HG03108 (cell line): ENCODE results near the gene JUNB.
"Not testable (repeated sequence)": the region's sequence is repeated elsewhere in the genome, so short reads cannot be mapped to it uniquely, and the experiment has no call there.

Source experiments
- ATAC-seq: cut with Tn5 transposase; IDR thresholded peaks from one replicate; pipeline ENCODE4 v1.9.1; 2021; ENCODE audit warnings: moderate library complexity; ENCODE audit not compliant: unreplicated experiment

The JUNB gene

DNA sequence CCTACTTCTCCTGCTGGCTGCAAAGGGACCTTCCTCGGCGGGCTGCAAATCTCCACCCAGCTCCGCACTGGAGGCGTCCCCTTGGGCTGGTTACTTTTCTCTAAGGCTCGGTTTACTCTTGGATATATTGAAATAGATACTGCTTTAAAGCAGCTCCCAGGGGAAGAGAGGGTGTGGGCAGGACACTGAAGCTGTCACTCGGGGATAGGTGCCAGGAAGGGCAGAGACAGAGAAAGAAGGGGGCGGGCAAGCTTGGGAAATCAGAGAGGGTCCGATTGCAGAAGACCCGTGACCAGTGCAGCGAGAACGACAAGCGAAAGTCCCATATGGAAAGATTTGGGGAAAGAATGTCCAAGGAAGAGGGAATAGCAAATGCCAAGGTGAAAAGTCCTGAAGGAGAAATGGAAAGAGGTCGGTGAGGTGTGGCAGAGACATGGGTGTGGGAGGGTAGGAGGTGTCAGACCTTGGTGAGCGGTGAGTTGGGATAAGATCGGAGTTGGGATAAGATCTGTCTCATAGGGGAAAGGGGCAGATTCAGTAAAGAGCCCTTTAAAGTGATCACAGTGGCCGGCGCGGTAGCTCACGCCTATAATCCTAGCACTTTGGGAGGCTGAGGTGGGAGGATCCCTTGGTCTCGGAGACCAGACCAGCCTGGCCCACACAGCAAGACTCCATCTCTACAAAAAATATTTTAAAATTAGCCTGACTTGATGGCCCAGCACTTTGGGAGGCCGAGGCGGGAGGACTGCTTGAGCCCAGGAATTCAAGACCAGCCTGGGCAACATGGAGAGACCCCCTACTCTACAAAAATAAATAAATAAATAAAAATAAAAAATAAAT is 11.2 kb downstream of the JUNB start:
- no peak for ATAC-seq

DNA sequence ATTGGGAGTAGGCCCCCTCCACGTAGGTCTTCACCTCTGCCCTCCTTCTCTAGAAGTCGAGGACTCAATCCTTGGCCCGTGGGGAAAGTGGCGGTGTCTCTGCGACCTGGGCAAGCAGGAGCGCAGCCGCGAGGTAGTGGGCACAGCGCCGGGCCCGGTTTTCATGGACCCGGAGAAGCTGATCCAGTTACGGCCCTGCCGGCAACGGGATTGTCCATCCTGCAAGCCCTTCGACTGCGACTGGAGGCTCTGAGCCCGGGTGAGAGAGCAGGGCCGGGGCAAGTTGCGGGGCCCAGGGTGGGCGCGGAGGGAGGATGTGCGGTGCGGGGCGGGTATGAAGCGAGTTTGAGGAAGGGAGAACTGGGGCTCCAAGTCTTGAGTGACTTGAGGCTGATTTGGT is 12.8 kb downstream of the JUNB start:
- no peak for ATAC-seq

DNA sequence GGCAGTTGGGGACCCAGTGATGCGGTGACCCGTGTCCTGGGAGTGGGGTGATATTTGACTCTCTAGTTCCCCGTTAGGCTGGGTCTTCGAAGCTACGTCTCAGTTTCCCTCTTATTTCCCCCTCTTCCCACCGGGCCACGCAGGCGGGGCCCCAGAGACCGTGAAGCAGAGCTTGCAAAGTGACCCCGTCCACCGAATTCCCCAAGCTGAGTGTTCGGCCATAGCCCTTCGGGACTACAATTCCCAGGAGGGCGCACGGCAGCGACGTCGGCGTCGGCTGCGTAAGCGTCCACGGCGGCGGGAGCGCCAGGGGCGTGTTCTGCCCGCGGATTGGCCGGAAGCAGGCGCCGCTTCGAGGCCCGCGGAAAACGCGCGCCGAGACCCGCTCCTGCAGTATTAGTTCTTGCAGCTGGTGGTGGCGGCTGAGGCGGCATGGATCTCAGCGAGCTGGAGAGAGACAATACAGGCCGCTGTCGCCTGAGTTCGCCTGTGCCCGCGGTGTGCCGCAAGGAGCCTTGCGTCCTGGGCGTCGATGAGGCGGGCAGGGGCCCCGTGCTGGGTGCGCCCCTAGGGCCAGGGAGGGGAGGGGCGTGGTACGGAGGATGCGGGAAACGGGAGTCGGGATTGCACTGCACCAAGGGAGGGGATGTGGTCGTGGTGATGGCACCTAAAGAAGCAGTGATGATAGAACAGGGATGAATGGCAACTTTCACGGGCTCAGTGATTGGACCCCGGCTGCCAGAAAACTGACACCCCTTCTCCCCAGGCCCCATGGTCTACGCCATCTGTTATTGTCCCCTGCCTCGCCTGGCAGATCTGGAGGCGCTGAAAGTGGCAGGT is 15.2 kb downstream of the JUNB start, which contains the start of gene RNASEH2A:
RNASEH2A (plus strand) TSS at position 343 of the 840 bp plus-strand sequence; CDS start at position 433, 90 bp downstream.
- peak; percentile 78 for ATAC-seq

DNA sequence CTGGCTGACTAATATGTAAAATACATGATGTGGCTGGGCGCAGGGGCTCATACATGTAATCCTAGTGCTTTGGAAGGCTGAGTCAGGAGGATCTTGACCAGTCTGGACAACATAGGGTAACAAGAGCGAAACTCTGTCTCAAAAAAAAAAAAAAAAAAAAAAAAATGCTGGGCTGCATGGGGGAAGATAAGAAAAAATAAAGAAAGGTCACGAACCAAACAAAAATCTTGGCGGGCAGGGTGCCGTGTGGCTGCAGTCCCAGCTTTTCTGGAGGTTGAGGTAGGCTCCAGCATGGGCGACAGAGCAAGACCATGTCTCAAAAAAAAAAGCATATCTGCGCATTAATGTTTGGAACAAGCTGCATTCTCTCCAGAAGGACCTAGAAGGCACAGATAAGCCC is 23.8 kb downstream of the JUNB start:
- ATAC-seq: no peak

DNA sequence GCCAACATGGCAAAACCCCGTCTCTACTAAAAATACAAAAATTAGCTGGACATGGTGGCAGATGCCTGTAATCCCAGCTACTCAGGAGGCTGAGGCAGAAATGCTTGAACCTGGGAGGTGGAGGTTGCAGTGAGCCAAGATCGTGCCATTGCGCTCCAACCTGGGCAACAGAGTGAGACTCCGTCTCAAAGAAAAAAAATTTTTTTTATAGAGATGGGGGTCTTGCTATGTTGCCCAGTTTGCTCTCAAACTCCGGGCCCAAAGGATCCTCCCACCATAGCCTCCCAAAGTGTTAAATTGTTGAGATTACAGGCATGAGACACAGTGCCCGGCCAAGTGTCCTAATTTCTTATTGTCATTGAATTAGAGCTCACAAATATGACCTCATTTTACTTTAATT is 25.9 kb downstream of the JUNB start:
- not testable (repeated sequence) for ATAC-seq

DNA sequence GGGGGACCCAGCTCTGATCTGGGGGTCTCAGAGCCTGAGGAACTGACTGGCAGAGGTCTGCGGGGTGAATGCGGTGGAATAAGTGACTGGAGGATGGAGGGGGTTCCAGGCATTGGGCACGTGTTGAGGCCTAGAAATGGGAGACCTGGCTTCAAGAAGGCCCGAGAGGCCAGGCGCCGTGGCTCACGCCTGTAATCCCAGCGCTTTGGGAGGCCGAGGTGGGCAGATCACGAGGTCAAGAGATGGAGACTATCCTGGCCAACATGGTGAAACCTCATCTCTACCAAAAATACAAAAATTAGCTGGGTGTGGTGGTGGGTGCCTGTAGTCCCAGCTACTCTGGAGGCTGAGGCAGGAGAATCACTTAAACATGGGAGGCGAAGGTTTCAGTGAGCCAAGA is 26.5 kb downstream of the JUNB start:
- not testable (repeated sequence) for ATAC-seq

DNA sequence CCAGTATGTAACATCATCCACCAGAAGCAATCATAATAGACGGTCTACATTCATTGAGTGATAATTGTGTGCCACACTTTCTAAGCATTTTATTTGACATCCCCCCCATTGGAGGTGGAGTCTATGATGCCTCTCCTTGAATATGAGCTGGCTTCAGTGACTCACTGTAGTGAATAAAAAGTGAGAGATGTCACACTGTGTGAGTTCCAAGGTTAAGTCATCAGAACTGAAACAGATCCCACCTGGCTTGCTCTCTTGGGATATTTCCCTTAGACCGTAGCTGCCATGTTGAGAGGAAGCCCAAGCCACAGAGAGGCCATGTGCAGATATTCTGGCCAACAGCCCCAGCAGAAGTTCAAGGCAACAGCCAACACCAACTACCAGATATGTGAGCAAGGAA is 30.5 kb downstream of the JUNB start:
- no peak for ATAC-seq

DNA sequence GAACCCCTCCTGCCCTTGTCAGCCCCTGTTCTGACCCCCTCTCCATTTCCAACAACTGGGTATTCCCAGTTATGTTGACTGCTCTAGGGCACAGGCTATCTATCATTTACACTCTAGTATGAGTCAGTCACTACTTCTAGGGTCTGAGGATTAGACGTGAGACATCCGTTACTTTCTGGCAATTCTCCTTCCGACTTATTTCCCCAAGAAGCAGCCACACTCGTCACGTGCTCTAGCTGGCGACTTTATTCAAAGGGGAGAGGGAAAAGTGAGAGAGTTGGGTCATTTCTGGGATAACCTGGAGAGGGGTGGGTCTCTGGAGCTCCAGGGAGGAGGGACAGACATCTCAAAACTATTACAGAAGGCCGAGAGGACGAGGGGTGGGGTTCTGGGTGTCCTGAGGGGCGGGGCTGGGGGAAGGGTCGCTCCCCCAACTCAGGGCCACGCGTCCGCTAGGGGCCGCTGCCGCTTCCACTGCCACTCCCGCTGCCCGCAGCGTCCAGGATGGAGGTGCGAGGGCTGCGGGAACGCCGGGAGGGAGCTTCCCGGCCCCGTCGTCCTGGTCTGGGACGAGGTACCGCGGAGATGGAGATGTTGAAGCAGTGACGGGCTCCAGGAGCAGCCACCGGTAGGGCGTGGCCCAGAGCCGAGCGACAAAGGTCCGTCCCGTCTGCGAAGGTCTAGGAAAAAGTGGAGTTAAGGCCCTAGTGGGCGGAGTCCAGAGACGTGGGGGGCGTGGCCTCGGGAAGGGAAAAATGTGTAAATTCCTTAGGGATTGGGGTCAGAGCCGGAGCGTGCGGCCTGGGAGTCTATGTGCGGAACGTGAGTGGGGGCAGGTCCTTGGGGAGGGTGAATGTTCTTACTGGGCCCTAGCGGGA is 34.2 kb downstream of the JUNB start:
- no peak for ATAC-seq

DNA sequence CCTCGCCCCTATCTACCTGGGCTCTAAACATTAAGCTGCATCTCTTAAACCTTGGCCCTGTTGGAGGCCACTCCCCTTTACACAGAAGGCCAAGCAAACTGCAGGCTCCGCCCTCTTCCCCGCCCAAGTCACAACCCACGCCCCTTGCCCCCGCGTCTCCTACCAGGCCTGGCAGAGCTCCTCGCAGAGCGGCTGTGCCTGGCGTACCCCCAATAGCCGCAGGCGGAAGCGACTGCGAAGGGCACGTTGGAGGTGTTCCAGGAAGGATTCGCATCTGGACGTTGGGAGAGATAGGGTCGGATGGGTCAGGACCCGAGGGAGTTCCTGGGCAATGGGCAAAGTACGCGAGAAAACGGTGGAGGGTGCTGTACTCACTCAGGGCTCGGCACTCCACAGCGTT is 37.2 kb downstream of the JUNB start:
- no peak for ATAC-seq

DNA sequence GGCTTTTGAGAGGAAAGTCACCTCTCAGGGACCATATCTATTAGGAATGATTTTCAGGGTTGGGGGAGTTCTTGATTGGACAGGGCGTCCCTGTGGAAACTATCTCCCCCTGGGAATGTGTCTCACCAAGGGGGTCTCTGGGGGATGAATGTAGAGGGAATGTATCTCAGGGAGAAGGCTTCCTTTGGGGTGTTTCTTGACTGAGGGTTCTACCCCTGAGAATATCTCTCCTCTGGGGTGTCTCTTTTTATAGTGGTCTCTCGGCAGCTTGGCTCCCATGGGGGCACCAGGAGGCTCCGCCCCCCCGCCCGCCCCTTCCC is 42.1 kb downstream of the JUNB start:
- ATAC-seq: no peak

DNA sequence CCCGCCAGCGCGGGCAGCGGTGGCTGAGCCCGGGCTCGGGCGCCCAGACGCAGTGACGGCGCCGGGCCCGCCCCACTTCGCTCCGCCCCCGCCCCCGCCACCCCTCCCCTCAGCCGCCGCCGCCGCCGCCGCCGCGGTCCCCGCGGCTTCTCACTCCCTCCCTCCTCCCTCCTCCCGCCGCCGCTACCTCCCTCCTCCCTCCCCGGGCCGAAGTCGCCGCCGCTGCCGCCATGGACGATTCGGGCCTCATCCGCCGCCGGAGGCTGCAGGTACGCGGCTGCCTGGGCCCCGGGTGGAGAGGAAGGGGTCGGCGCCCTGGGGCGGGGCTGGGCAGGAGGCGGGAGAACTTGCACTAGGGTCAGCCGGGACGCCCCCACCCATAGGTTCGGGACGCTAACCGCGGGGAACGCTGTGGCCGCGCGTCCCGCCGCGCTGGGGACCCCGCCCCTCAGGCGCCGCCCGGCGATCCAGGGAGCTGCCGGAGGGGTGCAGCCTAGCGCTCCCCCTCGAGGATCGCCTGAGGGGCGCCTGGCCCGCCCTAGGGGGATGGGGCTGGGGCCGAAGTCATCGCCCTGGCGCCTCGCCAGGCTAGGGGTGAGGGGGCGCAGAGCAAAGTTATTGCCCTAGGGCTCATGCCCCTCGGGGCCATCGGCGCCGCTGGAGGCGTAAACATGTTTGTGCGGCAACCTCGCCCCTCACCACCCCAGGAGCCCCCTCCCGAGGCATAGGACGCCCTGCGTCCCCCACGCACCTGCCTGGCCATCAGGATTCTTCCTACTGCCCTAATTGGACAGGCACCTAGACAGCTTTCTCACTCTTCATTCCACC is 42.7 kb downstream of the JUNB start:
- ATAC-seq: no peak

DNA sequence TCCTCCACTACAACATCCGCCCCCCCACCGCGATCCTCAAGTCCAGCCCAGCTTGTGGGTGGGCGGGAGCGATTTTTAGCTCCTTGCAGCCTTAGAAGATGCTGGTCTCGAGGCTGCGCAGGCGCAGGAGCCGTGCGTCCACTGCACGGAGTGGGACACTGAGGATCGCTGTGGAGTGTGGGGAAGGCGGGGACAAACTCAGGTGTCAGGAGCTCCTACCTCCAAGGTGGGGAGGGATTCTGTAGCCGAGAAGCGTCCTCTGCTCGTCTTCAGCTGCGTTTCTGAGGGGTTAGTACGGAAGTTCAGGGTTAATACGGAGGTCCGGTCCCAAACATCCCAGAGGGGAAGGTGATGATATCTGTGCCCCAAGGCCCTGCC is 43.3 kb downstream of the JUNB start, which contains the start of gene RTBDN:
RTBDN (minus strand) TSS at position 14 of the 378 bp plus-strand sequence. CDS start 4,600 bp downstream, outside the sequence.
- no peak for ATAC-seq

DNA sequence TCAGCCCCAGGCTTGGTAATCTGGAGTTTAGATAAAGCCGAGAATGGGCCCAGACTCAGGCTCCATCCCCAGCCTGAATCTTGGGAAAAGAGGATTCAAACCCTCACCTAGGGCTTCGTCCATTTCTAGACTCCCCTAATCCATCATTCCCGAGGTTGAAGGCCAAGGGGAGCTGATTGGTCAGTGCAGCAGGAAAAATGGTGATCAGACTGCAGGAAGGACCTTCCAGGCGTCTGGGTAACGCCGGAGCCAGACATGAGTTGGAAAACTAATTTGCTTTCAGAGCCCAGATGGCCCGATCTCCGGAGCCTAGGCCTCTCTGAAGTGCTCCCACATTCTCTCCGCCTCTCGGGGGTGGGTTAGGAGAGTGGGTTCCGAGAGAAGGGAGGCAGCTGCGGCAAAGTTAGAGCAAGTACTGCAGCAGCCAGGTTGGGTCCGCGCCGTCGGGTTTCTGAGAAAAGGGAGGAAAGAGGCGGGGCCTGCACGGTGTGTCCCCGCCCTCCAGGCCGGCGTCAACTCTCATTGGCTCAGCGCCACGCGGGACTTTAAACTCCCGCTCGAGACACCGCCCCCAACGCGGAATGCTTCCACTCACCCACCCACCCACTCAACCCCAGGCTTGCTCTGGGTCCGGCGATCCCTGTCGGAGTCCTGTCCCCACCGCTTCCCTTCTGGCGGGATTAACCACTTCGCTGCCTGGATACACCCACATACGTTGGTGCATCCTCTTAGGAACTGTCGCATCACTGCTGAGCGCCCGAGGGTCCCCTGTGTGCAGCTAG is 43.9 kb downstream of the JUNB start:
- ATAC-seq: no peak

DNA sequence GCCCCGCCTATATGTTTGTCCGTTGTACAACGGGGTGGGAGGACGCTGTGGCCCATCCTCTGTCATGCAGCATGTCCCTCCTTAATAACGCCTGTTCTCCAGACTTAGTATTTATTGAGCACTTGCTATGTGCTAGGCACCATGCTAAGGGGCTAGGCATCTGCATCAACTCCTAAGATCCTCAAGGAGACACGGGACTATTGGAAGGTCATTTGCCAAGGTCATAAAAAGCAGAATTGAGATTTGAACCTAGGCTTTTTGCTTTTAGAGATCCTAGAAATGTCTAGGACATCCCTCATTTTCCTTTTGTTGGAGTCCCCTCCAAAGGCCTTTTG is 45.2 kb downstream of the JUNB start:
- no peak for ATAC-seq

DNA sequence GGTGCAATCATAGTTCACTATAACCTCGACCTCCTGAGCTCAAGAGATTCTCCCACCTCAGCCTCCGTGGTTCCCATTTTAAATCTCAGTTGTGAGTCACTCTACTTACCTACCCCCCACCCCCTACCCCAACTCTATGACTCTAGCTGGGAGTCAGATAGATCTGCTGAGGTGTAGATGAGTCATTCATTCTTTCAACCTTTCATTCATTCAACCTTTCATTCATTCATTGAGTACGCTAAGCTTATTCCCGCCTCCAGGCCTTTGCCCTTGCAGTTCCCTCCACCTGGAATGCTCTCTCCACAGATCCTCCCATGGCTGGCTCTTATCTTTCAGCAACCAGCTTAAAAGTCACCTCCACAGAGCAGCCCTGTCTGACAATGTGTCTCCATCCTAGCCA is 45.9 kb downstream of the JUNB start:
- no peak for ATAC-seq

DNA sequence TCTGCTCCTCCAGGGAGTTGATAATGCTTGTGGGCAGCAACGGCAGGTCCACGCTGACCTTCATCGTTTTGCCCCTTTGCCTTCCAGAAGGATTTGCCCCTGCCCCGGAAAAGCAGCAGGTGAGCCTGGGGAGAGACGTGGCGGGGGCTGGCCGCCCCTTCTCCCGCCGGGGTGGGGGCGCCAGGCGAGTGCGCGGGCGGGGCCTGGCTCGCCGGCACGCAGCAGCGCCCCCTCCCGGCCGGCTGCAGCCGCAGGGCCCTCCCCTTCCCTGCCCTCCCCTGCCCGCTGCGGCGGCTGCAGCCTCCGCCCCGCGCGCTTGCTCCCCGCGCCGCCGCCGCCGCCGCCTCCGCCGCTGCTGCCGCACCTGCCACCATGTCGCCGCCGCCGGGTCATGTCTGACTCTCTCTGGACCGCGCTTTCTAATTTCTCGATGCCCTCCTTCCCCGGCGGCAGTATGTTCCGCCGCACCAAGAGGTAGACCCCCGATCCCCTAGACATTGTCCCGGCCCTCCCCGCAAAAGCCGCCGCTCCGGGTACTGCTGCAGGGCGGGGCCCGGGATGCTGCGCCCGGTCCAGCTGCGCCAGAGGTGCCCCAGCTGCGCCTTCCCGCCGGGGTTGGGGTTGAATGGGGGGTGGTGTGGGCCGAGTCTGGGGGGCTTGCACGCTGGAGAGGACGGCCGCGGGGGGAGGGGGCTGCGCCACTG is 47.0 kb downstream of the JUNB start, which contains the start of gene MAST1:
MAST1 (plus strand) TSS at position 334 of the 704 bp plus-strand sequence; CDS start at position 392, 58 bp downstream.
- no peak for ATAC-seq

DNA sequence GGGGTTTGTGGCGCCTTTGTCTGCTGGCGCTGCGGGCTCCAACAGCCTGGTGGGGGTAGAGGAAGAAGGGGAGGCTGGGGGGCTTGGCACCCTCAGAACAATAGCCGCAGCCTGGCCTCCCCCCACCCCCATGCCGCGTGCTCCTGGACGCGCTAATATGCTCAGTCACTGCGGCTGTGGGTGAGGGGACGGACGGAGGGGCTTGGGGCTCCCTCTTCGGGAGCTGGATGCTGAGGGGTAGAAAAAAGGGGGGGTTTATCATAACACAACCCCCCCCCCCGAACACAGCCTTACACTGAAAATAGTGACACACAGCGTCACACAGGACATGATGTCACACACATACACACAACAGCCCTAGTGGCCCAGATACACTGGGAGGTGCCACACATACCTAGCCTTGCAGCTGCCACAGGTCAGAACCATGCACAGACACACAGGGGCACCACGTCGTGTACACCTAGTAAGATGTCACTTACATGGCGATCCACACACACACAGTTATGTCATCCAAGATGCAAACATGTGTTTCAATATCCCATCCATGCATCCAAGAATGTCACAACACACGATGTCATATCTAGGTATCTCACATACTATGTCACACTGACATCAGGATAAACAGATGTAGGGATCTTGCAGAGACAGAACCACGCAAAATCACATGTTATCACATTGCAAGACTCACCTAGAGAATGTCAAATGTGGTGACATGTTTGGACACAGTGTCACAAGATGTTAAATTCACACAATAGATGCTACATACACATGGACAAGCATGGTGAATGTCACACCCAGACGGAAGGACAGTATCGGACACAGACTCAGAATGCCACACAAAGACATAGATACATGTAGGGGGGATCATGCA is 47.8 kb downstream of the JUNB start:
- no peak for ATAC-seq
